H9 (cell line): ENCODE results near the gene TUBB6. TPM values are rescaled to one million over a fixed set of nuclear protein-coding genes. Genes with fewer than 3 reads are reported as not detected.

Experiments used
- DNase-seq: peaks from one replicate; pipeline ENCODE4 v3.0.0-alpha.2; 2017
- H2AFZ ChIP-seq: one replicate; pipeline ENCODE4 v1.6.1; 2013; ENCODE audit warnings: mild to moderate bottlenecking, low read length, control low read depth, moderate library complexity
- H2AK5ac ChIP-seq: 2 replicates; pipeline ENCODE4 v1.6.1; 2013; ENCODE audit warnings: low read length, control low read depth, mixed read lengths; ENCODE audit not compliant: insufficient read length
- H2BK120ac ChIP-seq: one replicate; pipeline ENCODE4 v1.6.1; 2013; ENCODE audit warnings: low read depth, mild to moderate bottlenecking, low read length, control low read depth, inconsistent platforms; ENCODE audit not compliant: poor library complexity, severe bottlenecking
- H2BK12ac ChIP-seq: 2 replicates; pipeline ENCODE4 v1.6.1; 2013; ENCODE audit warnings: low read length, control low read depth, mixed read lengths, low read depth; ENCODE audit not compliant: insufficient read length
- H2BK15ac ChIP-seq: 2 replicates; pipeline ENCODE4 v1.6.1; 2013; ENCODE audit warnings: low read depth, low read length, control low read depth
- H2BK20ac ChIP-seq: one replicate; pipeline ENCODE4 v1.6.1; 2013; ENCODE audit warnings: low read depth, mild to moderate bottlenecking, low read length, control low read depth, inconsistent platforms; ENCODE audit not compliant: poor library complexity, severe bottlenecking
- H2BK5ac ChIP-seq: 2 replicates; pipeline ENCODE4 v1.6.1; 2013; ENCODE audit warnings: low read length, control low read depth, mixed read lengths; ENCODE audit not compliant: insufficient read length
- H3K14ac ChIP-seq: 2 replicates; pipeline ENCODE4 v1.6.1; 2013; ENCODE audit warnings: low read length, control low read depth; ENCODE audit not compliant: insufficient read depth
- H3K18ac ChIP-seq: 2 replicates; pipeline ENCODE4 v1.6.1; 2013; ENCODE audit warnings: low read depth, mild to moderate bottlenecking, mixed read lengths, low read length, control low read depth; ENCODE audit not compliant: insufficient read length
- H3K23ac ChIP-seq: 2 replicates; pipeline ENCODE4 v1.6.1; 2013; ENCODE audit warnings: low read length, control low read depth, mixed read lengths, low read depth; ENCODE audit not compliant: insufficient read length
- H3K23me2 ChIP-seq: 2 replicates; pipeline ENCODE4 v1.6.1; 2013; ENCODE audit warnings: low read depth, mild to moderate bottlenecking, mixed read lengths, low read length, control low read depth; ENCODE audit not compliant: insufficient read length, poor library complexity, severe bottlenecking
- H3K27ac ChIP-seq: 2 replicates; pipeline ENCODE4 v1.5.1; 2013; ENCODE audit warnings: low read length, control low read depth, mixed read lengths, low read depth; ENCODE audit not compliant: insufficient read length
- H3K27me3 ChIP-seq: 2 replicates; pipeline ENCODE4 v1.6.1; 2013; ENCODE audit warnings: low read length, control low read depth, inconsistent platforms; ENCODE audit not compliant: insufficient read depth
- H3K4ac ChIP-seq: 2 replicates; pipeline ENCODE4 v1.6.1; 2013; ENCODE audit warnings: low read depth, mild to moderate bottlenecking, control low read depth, inconsistent platforms, low read length, moderate library complexity
- H3K4me1 ChIP-seq: 2 replicates; pipeline ENCODE4 v1.6.1; 2013; ENCODE audit warnings: low read length, control low read depth, inconsistent platforms; ENCODE audit not compliant: insufficient read depth
- H3K4me2 ChIP-seq: 2 replicates; pipeline ENCODE4 v1.6.1; 2013; ENCODE audit warnings: low read length, control low read depth, mixed read lengths; ENCODE audit not compliant: insufficient read length, insufficient read depth
- H3K56ac ChIP-seq: 2 replicates; pipeline ENCODE4 v1.6.1; 2013; ENCODE audit warnings: low read depth, mild to moderate bottlenecking, mixed read lengths, low read length, control low read depth; ENCODE audit not compliant: insufficient read length
- H3K79me1 ChIP-seq: 2 replicates; pipeline ENCODE4 v1.6.1; 2013; ENCODE audit warnings: low read depth, mild to moderate bottlenecking, moderate library complexity, low read length, control low read depth, inconsistent platforms; ENCODE audit not compliant: insufficient read depth, poor library complexity, severe bottlenecking
- H3K79me2 ChIP-seq: 2 replicates; pipeline ENCODE4 v1.6.1; 2013; ENCODE audit warnings: low read length, control low read depth, inconsistent platforms; ENCODE audit not compliant: insufficient read depth
- H3K9ac ChIP-seq: 2 replicates; pipeline ENCODE4 v1.6.1; 2013; ENCODE audit warnings: low read length, control low read depth, mixed read lengths; ENCODE audit not compliant: insufficient read length; ENCODE audit errors: extremely low read depth
- H3K9me3 ChIP-seq: one replicate; pipeline ENCODE4 v1.6.1; 2013; ENCODE audit warnings: low read depth, low read length, inconsistent platforms; ENCODE audit not compliant: control insufficient read depth
- H3T11ph ChIP-seq: one replicate; pipeline ENCODE4 v1.6.1; 2013; ENCODE audit warnings: mild to moderate bottlenecking, low read length, control low read depth, inconsistent platforms
- H4K20me1 ChIP-seq: one replicate; pipeline ENCODE4 v1.6.1; 2013; ENCODE audit not compliant: control insufficient read depth, insufficient read length, insufficient read depth
- H4K5ac ChIP-seq: 2 replicates; pipeline ENCODE4 v1.6.1; 2013; ENCODE audit warnings: low read depth, mild to moderate bottlenecking, mixed read lengths, low read length, control low read depth; ENCODE audit not compliant: insufficient read length
- H4K8ac ChIP-seq: replicated peaks from 2 replicates; pipeline ENCODE4 v1.6.1; 2013; ENCODE audit warnings: low read length, control low read depth, mixed read lengths, low read depth; ENCODE audit not compliant: insufficient read length
- H4K91ac ChIP-seq: 2 replicates; pipeline ENCODE4 v1.6.1; 2013; ENCODE audit warnings: low read depth, mild to moderate bottlenecking, moderate library complexity, mixed read lengths, low read length, control low read depth; ENCODE audit not compliant: insufficient read length
- H3K27ac Mint-ChIP-seq, 3 experiments: 2 replicates in 2 of 3; 3 replicates in 1 of 3; pipeline ENCODE4 v1.8.0; 2020 to 2021; ENCODE audit warnings: mixed read lengths in 3 of 3, mild to moderate bottlenecking in 1 of 3, moderate library complexity in 1 of 3
- H3K27me3 Mint-ChIP-seq: 2 replicates; pipeline ENCODE4 v1.8.0; 2021; ENCODE audit warnings: low read depth, mild to moderate bottlenecking, moderate library complexity, mixed read lengths
- H3K36me3 Mint-ChIP-seq, 3 experiments: 2 replicates in 2 of 3; 3 replicates in 1 of 3; pipeline ENCODE4 v1.8.0; 2020 to 2021; ENCODE audit warnings: low read depth in 3 of 3, mixed read lengths in 3 of 3; ENCODE audit not compliant: insufficient read depth in 1 of 3
- H3K4me1 Mint-ChIP-seq, 2 experiments: 2 replicates each; pipeline ENCODE4 v1.8.0; 2020; ENCODE audit warnings: mixed read lengths in 2 of 2
- H3K4me3 Mint-ChIP-seq, 2 experiments: 2 replicates in 1 of 2; 3 replicates in 1 of 2; pipeline ENCODE4 v1.8.0; 2020 to 2021; ENCODE audit warnings: mild to moderate bottlenecking in 2 of 2, mixed read lengths in 2 of 2, moderate library complexity in 1 of 2
- H3K9me3 Mint-ChIP-seq, 2 experiments: 2 replicates in 1 of 2; 3 replicates in 1 of 2; pipeline ENCODE4 v1.8.0; 2020; ENCODE audit warnings: mild to moderate bottlenecking in 2 of 2, mixed read lengths in 2 of 2, moderate library complexity in 1 of 2
- whole genome bisulfite sequencing: extraction: QIAGEN DNeasy Blood & Tissue Kit; methylation state at CpG from one replicate; pipeline ENCODE4 v1.1.7; 2013; ENCODE audit warnings: missing lambda C conversion rate, low lambda C conversion rate, mixed read lengths; ENCODE audit not compliant: insufficient read length; ENCODE audit errors: extremely low coverage; 5-methylcytosine and 5-hydroxymethylcytosine counted together
- total RNA-seq: library from RNA; stranded (reverse); gene quantifications from 2 replicates; pipeline ENCODE4 v1.2.1, GENCODE V29; 2021
- TF ChIP-seq, protein P1 (sequence below): fragments of 200-600 bp; sonication (generic); conservative IDR thresholded peaks from 3 replicates; pipeline ENCODE4 v1.8.0; 2021; ENCODE audit warnings: antibody characterized with exemption, mild to moderate bottlenecking

TUBB6 gene
- total RNA-seq, 1 experiment from 2014 or later, result 134 TPM

DNA sequence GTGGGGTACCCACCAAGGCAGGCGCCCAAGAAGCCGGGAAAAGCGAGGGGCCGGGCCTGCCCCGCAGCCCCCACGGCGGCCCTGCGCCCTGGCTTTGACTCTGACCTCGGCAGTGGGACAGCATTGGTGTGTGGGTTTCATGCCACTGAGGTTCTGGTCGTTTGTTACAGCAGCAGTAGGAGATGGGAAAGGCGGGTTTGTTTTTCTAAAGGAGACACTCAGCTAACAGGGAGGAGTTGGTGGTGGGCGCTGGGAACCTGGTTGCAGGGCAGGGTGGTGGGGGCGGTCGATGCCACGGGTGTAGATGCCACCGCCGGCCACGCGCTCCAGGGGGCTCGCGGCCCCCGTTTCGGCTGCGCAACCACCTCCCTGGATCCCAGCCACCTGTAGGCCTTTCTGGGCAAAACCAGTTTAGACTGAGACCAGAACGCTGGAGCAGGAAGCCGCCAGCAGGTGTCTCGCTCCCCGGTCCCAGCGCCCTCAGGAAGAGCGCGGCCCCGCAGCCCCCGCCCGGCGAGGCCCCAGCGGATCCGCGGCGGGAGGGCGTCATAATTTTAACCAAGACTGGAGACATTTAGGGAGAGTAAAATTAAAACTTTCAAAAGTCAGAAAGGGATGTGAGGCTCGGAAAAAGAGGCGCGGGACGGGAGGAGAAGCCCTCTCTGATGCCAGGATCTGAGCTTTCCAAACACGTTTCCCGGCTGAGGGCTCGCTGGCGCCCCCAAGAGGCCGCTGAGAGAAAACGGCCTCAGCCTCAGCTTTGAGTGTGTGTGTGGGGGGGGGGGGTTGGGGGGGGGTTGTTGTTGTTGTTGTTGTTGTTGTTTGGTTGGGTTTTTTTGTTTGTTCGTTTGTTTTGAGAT, 36.4 kb upstream of the TUBB6 start:
- H3K79me2 ChIP-seq, result no peaks in the 10 kb centered on the region
- H3K9ac ChIP-seq, result no peak overlapping the region
- Mint-ChIP-seq H3K4me3 (peak overlapping the region; percentile 77 to 79), H3K27me3 (no peaks in the 10 kb centered on the region; the same call in 1 of the 2 replicates), H3K36me3 (no peaks in the 10 kb centered on the region), H3K27ac (peak overlapping the region in 1 of 3 experiments; percentile 86; a peak in 1 of 7 replicates), H3K9me3 (no peaks in the 10 kb centered on the region), H3K4me1 (peaks cover 5 to 11% of the 10 kb centered on the region in 2 experiments; a peak in 3 of 4 replicates)
- no peak overlapping the region for H2BK5ac ChIP-seq
- peak overlapping the region; percentile 64 for H2BK120ac ChIP-seq
- no peak overlapping the region for H2AK5ac ChIP-seq
- H3K4ac ChIP-seq, result no peak overlapping the region
- H3K23me2 ChIP-seq, result peaks cover 2% of the 10 kb centered on the region
- no peak overlapping the region for H2AFZ ChIP-seq
- TF ChIP-seq, protein P1, sequence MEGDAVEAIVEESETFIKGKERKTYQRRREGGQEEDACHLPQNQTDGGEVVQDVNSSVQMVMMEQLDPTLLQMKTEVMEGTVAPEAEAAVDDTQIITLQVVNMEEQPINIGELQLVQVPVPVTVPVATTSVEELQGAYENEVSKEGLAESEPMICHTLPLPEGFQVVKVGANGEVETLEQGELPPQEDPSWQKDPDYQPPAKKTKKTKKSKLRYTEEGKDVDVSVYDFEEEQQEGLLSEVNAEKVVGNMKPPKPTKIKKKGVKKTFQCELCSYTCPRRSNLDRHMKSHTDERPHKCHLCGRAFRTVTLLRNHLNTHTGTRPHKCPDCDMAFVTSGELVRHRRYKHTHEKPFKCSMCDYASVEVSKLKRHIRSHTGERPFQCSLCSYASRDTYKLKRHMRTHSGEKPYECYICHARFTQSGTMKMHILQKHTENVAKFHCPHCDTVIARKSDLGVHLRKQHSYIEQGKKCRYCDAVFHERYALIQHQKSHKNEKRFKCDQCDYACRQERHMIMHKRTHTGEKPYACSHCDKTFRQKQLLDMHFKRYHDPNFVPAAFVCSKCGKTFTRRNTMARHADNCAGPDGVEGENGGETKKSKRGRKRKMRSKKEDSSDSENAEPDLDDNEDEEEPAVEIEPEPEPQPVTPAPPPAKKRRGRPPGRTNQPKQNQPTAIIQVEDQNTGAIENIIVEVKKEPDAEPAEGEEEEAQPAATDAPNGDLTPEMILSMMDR, result peak; percentile 85
- peak overlapping the region; percentile 83 for H3K18ac ChIP-seq
- no peak overlapping the region for H3K27ac ChIP-seq
- H3K27me3 ChIP-seq, result no peaks in the 10 kb centered on the region
- no peaks in the 10 kb centered on the region for H3K9me3 ChIP-seq
- no peak overlapping the region for H2BK20ac ChIP-seq
- H3K56ac ChIP-seq, result no peak overlapping the region
- H3K4me1 ChIP-seq, result no peaks in the 10 kb centered on the region; the same call in 1 of the 2 replicates
- H2BK12ac ChIP-seq, result no peak overlapping the region
- no peak overlapping the region for H3K23ac ChIP-seq
- peak overlapping the region; percentile 88; the same call in 1 of the 2 replicates for H3K14ac ChIP-seq
- H4K20me1 ChIP-seq, result no peaks in the 10 kb centered on the region
- no peak overlapping the region for H4K5ac ChIP-seq
- no peak overlapping the region for H2BK15ac ChIP-seq
- no peak overlapping the region for H3T11ph ChIP-seq
- H3K79me1 ChIP-seq, result no peaks in the 10 kb centered on the region
- no peak overlapping the region for H4K91ac ChIP-seq
- DNase-seq, result peak; percentile 86
- WGBS, result no CpG with 5 or more reads among the region's 51 CpGs
- peak overlapping the region; percentile 30 for H3K4me2 ChIP-seq
- no peak overlapping the region for H4K8ac ChIP-seq
